Neutrophil (primary cell): ENCODE measurements around the gene ASCL2.

Experiments used
- H3K27ac ChIP-seq: fragments of 200-600 bp; sonication (generic); 2 replicates; pipeline ENCODE4 v1.5.1; 2016; ENCODE audit warnings: mild to moderate bottlenecking, moderate library complexity
- H3K27me3 ChIP-seq: fragments of 200-600 bp; sonication (generic); 2 replicates; pipeline ENCODE4 v1.6.0; 2016; ENCODE audit warnings: mild to moderate bottlenecking
- H3K36me3 ChIP-seq: fragments of 200-600 bp; sonication (generic); 2 replicates; pipeline ENCODE4 v1.5.1; 2017
- H3K4me1 ChIP-seq, 2 experiments: fragments of 200-600 bp in 1 of 2; sonication (generic) in 1 of 2; 1 replicate in 1 of 2; 2 replicates in 1 of 2; pipeline versions ENCODE4 v1.5.1 to v1.6.1; 2013 to 2016; ENCODE audit warnings: low read depth in 1 of 2, low read length in 1 of 2, mild to moderate bottlenecking in 1 of 2, moderate library complexity in 1 of 2; ENCODE audit not compliant: control insufficient read depth in 1 of 2, insufficient read depth in 1 of 2
- H3K4me3 ChIP-seq, 2 experiments: fragments of 200-600 bp in 1 of 2; sonication (generic) in 1 of 2; 1 replicate in 1 of 2; 2 replicates in 1 of 2; pipeline ENCODE4 v1.5.1; 2013 to 2016; ENCODE audit warnings: low read depth in 1 of 2, low read length in 1 of 2, mild to moderate bottlenecking in 1 of 2, moderate library complexity in 1 of 2
- H3K9me3 ChIP-seq: fragments of 200-600 bp; sonication (generic); 2 replicates; pipeline ENCODE4 v1.5.1; 2016
- CTCF ChIP-seq: fragments of 200-600 bp; sonication (generic); IDR thresholded peaks from 2 replicates; pipeline ENCODE4 v1.5.1; 2016; ENCODE audit warnings: antibody characterized with exemption

The ASCL2 gene

GRCh38 chr11:2280208-2280607 is 9.8 kb upstream of the ASCL2 start:
- no peak for TF ChIP-seq CTCF
- H3K4me1 ChIP-seq: no peaks in the 10 kb centered on the region
- peaks cover 27% of the 10 kb centered on the region for H3K27me3 ChIP-seq
- H3K27ac ChIP-seq: no peak overlapping the region
- no peak overlapping the region for H3K4me3 ChIP-seq
- H3K9me3 ChIP-seq: peaks cover 4% of the 10 kb centered on the region
- no peaks in the 10 kb centered on the region for H3K36me3 ChIP-seq

- TF ChIP-seq CTCF: no peak
Measured at GRCh38 chr11:2277933-2278523, 7.6 kb upstream of the ASCL2 start.

GRCh38 chr11:2277008-2277346 is 6.6 kb upstream of the ASCL2 start:
- Histone ChIP-seq H3K4me3 (no peak overlapping the region), H3K27ac (no peak overlapping the region), H3K27me3 (peaks cover 44% of the 10 kb centered on the region), H3K4me1 (no peaks in the 10 kb centered on the region), H3K36me3 (no peaks in the 10 kb centered on the region), H3K9me3 (peaks cover 4% of the 10 kb centered on the region)
- no peak for TF ChIP-seq CTCF

More at GRCh38 chr11:2277933-2278523, 7.6 kb upstream of the ASCL2 start:
- no peaks in the 10 kb centered on the region for H3K4me1 ChIP-seq
- H3K27me3 ChIP-seq: peaks cover 36% of the 10 kb centered on the region
- H3K27ac ChIP-seq: no peak overlapping the region
- H3K9me3 ChIP-seq: peaks cover 4% of the 10 kb centered on the region
- no peaks in the 10 kb centered on the region for H3K36me3 ChIP-seq
- H3K4me3 ChIP-seq: no peak overlapping the region

GRCh38 chr11:2276280-2277007 is 6.1 kb upstream of the ASCL2 start:
- TF ChIP-seq CTCF: no peak
- H3K27me3 ChIP-seq: peaks cover 44% of the 10 kb centered on the region
- H3K4me1 ChIP-seq: peaks cover 0 to 2% of the 10 kb centered on the region in 2 experiments
- no peak overlapping the region for H3K4me3 ChIP-seq
- H3K9me3 ChIP-seq: peaks cover 4% of the 10 kb centered on the region
- no peak overlapping the region for H3K27ac ChIP-seq
- H3K36me3 ChIP-seq: no peaks in the 10 kb centered on the region

- peaks cover 4% of the 10 kb centered on the region for H3K9me3 ChIP-seq
- H3K4me3 ChIP-seq: no peak overlapping the region
- peaks cover 52% of the 10 kb centered on the region for H3K27me3 ChIP-seq
- H3K36me3 ChIP-seq: no peaks in the 10 kb centered on the region
- peaks cover 5 to 10% of the 10 kb centered on the region in 2 experiments for H3K4me1 ChIP-seq
- no peak overlapping the region for H3K27ac ChIP-seq
- no peak for TF ChIP-seq CTCF
Measured at GRCh38 chr11:2275334-2276279, 5.2 kb upstream of the ASCL2 start.
